Activated naive CD4-positive, alpha-beta T cell treated with anti-CD3 and anti-CD28 coated beads, Interleukin-2, amount 10 ng/mL, durations not matched to agents 7 days and 5 days (primary cell): ENCODE results near the gene RARRES2.
"Not testable (repeated sequence)": the region's sequence is repeated elsewhere in the genome, so short reads cannot be mapped to it uniquely, and the experiment has no call there.

Experiments used
- CTCF ChIA-PET: fragments of 350-600 bp; sonication (Branson Sonifier 250); formaldehyde crosslinking; loops from one replicate; lab custom pipeline; 2021; ENCODE audit warnings: antibody characterized with exemption; lab: Charles Lee
- DNase-seq: peaks from one replicate; pipeline ENCODE4 v3.0.0-alpha.2; 2020
- H3K27ac Mint-ChIP-seq: one replicate; pipeline ENCODE4 v1.8.0; 2021; ENCODE audit warnings: mild to moderate bottlenecking, moderate library complexity, mixed read lengths
- H3K27me3 Mint-ChIP-seq: one replicate; pipeline ENCODE4 v1.8.0; 2021; ENCODE audit warnings: mild to moderate bottlenecking, mixed read lengths
- H3K36me3 Mint-ChIP-seq: one replicate; pipeline ENCODE4 v1.8.0; 2021; ENCODE audit warnings: mixed read lengths
- H3K4me1 Mint-ChIP-seq: one replicate; pipeline ENCODE4 v1.8.0; 2021; ENCODE audit warnings: mixed read lengths
- H3K4me3 Mint-ChIP-seq: one replicate; pipeline ENCODE4 v1.8.0; 2021; ENCODE audit warnings: mild to moderate bottlenecking, moderate library complexity, mixed read lengths
- H3K9me3 Mint-ChIP-seq: one replicate; pipeline ENCODE4 v1.8.0; 2021; ENCODE audit warnings: mixed read lengths

Gene RARRES2

GRCh38 chr7:150305903-150306284 is 35.5 kb downstream of the RARRES2 start:
- CTCF ChIA-PET, H3K27ac Mint-ChIP-seq, DNase-seq, H3K9me3 Mint-ChIP-seq, H3K27me3 Mint-ChIP-seq, H3K4me3 Mint-ChIP-seq, H3K4me1 Mint-ChIP-seq, H3K36me3 Mint-ChIP-seq: not testable (repeated sequence)

- H3K4me3 Mint-ChIP-seq, DNase-seq, H3K27ac Mint-ChIP-seq: not testable (repeated sequence)
Measured at GRCh38 chr7:150305259-150305902, 36.0 kb downstream of the RARRES2 start.

GRCh38 chr7:150304499-150305258 is 36.8 kb downstream of the RARRES2 start:
- H3K4me1 Mint-ChIP-seq, H3K4me3 Mint-ChIP-seq, H3K27ac Mint-ChIP-seq, H3K9me3 Mint-ChIP-seq, CTCF ChIA-PET, H3K36me3 Mint-ChIP-seq, DNase-seq, H3K27me3 Mint-ChIP-seq: not testable (repeated sequence)

More at GRCh38 chr7:150305259-150305902, 36.0 kb downstream of the RARRES2 start:
- CTCF ChIA-PET, H3K36me3 Mint-ChIP-seq, H3K9me3 Mint-ChIP-seq, H3K27me3 Mint-ChIP-seq, H3K4me1 Mint-ChIP-seq: not testable (repeated sequence)

- CTCF ChIA-PET, H3K27me3 Mint-ChIP-seq, DNase-seq, H3K9me3 Mint-ChIP-seq, H3K4me3 Mint-ChIP-seq, H3K36me3 Mint-ChIP-seq, H3K27ac Mint-ChIP-seq, H3K4me1 Mint-ChIP-seq: not testable (repeated sequence)
Measured at GRCh38 chr7:150302908-150303310, 38.5 kb downstream of the RARRES2 start.

- CTCF ChIA-PET, H3K4me1 Mint-ChIP-seq, H3K36me3 Mint-ChIP-seq, H3K4me3 Mint-ChIP-seq, H3K27me3 Mint-ChIP-seq, H3K9me3 Mint-ChIP-seq, DNase-seq, H3K27ac Mint-ChIP-seq: not testable (repeated sequence)
Measured at GRCh38 chr7:150297978-150298377, 43.5 kb downstream of the RARRES2 start.

- CTCF ChIA-PET, H3K9me3 Mint-ChIP-seq, H3K27me3 Mint-ChIP-seq, H3K4me3 Mint-ChIP-seq, H3K36me3 Mint-ChIP-seq, H3K27ac Mint-ChIP-seq, H3K4me1 Mint-ChIP-seq, DNase-seq: not testable (repeated sequence)
Measured at GRCh38 chr7:150296802-150297201, 44.6 kb downstream of the RARRES2 start.

GRCh38 chr7:150295614-150296013 is 45.8 kb downstream of the RARRES2 start:
- H3K9me3 Mint-ChIP-seq, H3K27ac Mint-ChIP-seq, H3K36me3 Mint-ChIP-seq, CTCF ChIA-PET, H3K27me3 Mint-ChIP-seq, H3K4me1 Mint-ChIP-seq, H3K4me3 Mint-ChIP-seq, DNase-seq: not testable (repeated sequence)

- not testable (repeated sequence) for H3K27me3 Mint-ChIP-seq
Measured at GRCh38 chr7:150295027-150295426, 46.4 kb downstream of the RARRES2 start.

GRCh38 chr7:150290317-150290716 is 51.1 kb downstream of the RARRES2 start:
- H3K27me3 Mint-ChIP-seq, H3K27ac Mint-ChIP-seq, H3K4me3 Mint-ChIP-seq, H3K36me3 Mint-ChIP-seq, H3K4me1 Mint-ChIP-seq, H3K9me3 Mint-ChIP-seq, DNase-seq, CTCF ChIA-PET: not testable (repeated sequence)

More at GRCh38 chr7:150295027-150295426, 46.4 kb downstream of the RARRES2 start:
- H3K9me3 Mint-ChIP-seq, CTCF ChIA-PET, H3K27ac Mint-ChIP-seq, DNase-seq, H3K4me1 Mint-ChIP-seq, H3K36me3 Mint-ChIP-seq, H3K4me3 Mint-ChIP-seq: not testable (repeated sequence)

- H3K27ac Mint-ChIP-seq, CTCF ChIA-PET, H3K4me1 Mint-ChIP-seq, H3K4me3 Mint-ChIP-seq, H3K9me3 Mint-ChIP-seq, DNase-seq, H3K27me3 Mint-ChIP-seq, H3K36me3 Mint-ChIP-seq: not testable (repeated sequence)
Measured at GRCh38 chr7:150288816-150289215, 52.6 kb downstream of the RARRES2 start.
